Liver (tissue), 9 donors: ENCODE data around the gene ENTHD1. TPM values are rescaled to one million over a fixed set of nuclear protein-coding genes. Genes with fewer than 3 reads are reported as not detected.

Source experiments
- DNase-seq: peaks from one replicate; pipeline ENCODE4 v3.0.0-alpha.2; 2017; ENCODE audit warnings: low spot score
- H3K27ac ChIP-seq, 2 donors: one replicate each; pipeline ENCODE4 v1.7.0; 2013; ENCODE audit warnings: inconsistent platforms in 2 of 2, low read length in 2 of 2, control low read depth in 1 of 2, low read depth in 1 of 2, mild to moderate bottlenecking in 1 of 2
- H3K27me3 ChIP-seq, 4 donors: one replicate each; pipeline versions ENCODE4 v1.6.1 to v1.7.0; 2013; ENCODE audit warnings: low read length in 3 of 4, inconsistent platforms in 1 of 4, mild to moderate bottlenecking in 1 of 4, moderate library complexity in 1 of 4; ENCODE audit not compliant: control insufficient read depth in 4 of 4, insufficient read depth in 4 of 4
- H3K36me3 ChIP-seq, 4 donors: one replicate each; pipeline versions ENCODE4 v1.6.1 to v1.7.0; 2013; ENCODE audit warnings: low read length in 3 of 4, mild to moderate bottlenecking in 3 of 4, low read depth in 1 of 4, moderate library complexity in 1 of 4; ENCODE audit not compliant: control insufficient read depth in 4 of 4, insufficient read depth in 3 of 4
- H3K4me1 ChIP-seq, 4 donors: one replicate each; pipeline versions ENCODE4 v1.6.1 to v1.7.0; 2013; ENCODE audit warnings: low read length in 3 of 4, mild to moderate bottlenecking in 3 of 4, moderate library complexity in 1 of 4; ENCODE audit not compliant: control insufficient read depth in 4 of 4, insufficient read depth in 4 of 4
- H3K4me3 ChIP-seq, 3 donors: one replicate each; pipeline versions ENCODE4 v1.6.1 to v1.7.0; 2013; ENCODE audit warnings: low read length in 3 of 3, control low read depth in 1 of 3, low read depth in 1 of 3, mild to moderate bottlenecking in 1 of 3
- H3K9ac ChIP-seq, 2 donors: one replicate each; pipeline ENCODE4 v1.7.0; 2013; ENCODE audit warnings: low read length in 2 of 2, mild to moderate bottlenecking in 2 of 2, moderate library complexity in 2 of 2, control low read depth in 1 of 2, low read depth in 1 of 2
- H3K9me3 ChIP-seq, 4 donors: one replicate each; pipeline versions ENCODE4 v1.6.1 to v1.7.0; 2013; ENCODE audit warnings: low read length in 3 of 4; ENCODE audit not compliant: control insufficient read depth in 4 of 4
- ATF3 ChIP-seq: IDR thresholded peaks from 2 replicates; pipeline ENCODE4 v1.6.1; 2016; ENCODE audit warnings: antibody characterized with exemption
- CTCF ChIP-seq: fragments of 150-350 bp; IDR thresholded peaks from 2 replicates; pipeline ENCODE4 v1.5.1; 2017; ENCODE audit warnings: improper control_type of control experiment, low read depth, low read length; ENCODE audit not compliant: missing input control
- EGR1 ChIP-seq, 2 donors: IDR thresholded peaks; 2 replicates each; pipeline ENCODE4 v1.6.1; 2016 to 2018; ENCODE audit warnings: antibody characterized with exemption in 2 of 2, low read depth in 2 of 2
- FOXA1 ChIP-seq: IDR thresholded peaks from 2 replicates; pipeline ENCODE4 v1.6.1; 2016; ENCODE audit warnings: antibody characterized with exemption
- FOXA2 ChIP-seq: IDR thresholded peaks from 2 replicates; pipeline ENCODE4 v1.6.1; 2016; ENCODE audit warnings: antibody characterized with exemption
- GABPA ChIP-seq, 2 donors: IDR thresholded peaks in 1 of 2; conservative IDR thresholded peaks in 1 of 2; 2 replicates each; pipeline ENCODE4 v1.6.1; 2016; ENCODE audit warnings: antibody characterized with exemption in 2 of 2, mild to moderate bottlenecking in 1 of 2, moderate library complexity in 1 of 2
- HNF4A ChIP-seq, 2 donors: conservative IDR thresholded peaks; 2 replicates each; pipeline ENCODE4 v1.6.1; 2016; ENCODE audit warnings: antibody characterized with exemption in 2 of 2, mild to moderate bottlenecking in 2 of 2
- HNF4G ChIP-seq: IDR thresholded peaks from 2 replicates; pipeline ENCODE4 v1.6.1; 2016; ENCODE audit warnings: antibody characterized with exemption
- JUND ChIP-seq, 2 donors: IDR thresholded peaks; 2 replicates each; pipeline ENCODE4 v1.6.1; 2016; ENCODE audit warnings: antibody characterized with exemption in 2 of 2
- MAX ChIP-seq: IDR thresholded peaks from 2 replicates; pipeline ENCODE4 v1.6.1; 2016; ENCODE audit warnings: antibody characterized with exemption
- NR2F2 ChIP-seq: IDR thresholded peaks from 2 replicates; pipeline ENCODE4 v1.6.1; 2016; ENCODE audit warnings: antibody characterized with exemption
- RAD21 ChIP-seq, 2 donors: IDR thresholded peaks; 2 replicates each; pipeline ENCODE4 v1.6.1; 2016; ENCODE audit warnings: antibody characterized with exemption in 2 of 2, mild to moderate bottlenecking in 2 of 2
- REST ChIP-seq: IDR thresholded peaks from 2 replicates; pipeline ENCODE4 v1.6.1; 2016; ENCODE audit warnings: antibody characterized with exemption, mild to moderate bottlenecking
- RXRA ChIP-seq, 2 donors: IDR thresholded peaks; 2 replicates each; pipeline ENCODE4 v1.6.1; 2017 to 2018; ENCODE audit warnings: antibody characterized with exemption in 2 of 2, mild to moderate bottlenecking in 1 of 2
- SP1 ChIP-seq: IDR thresholded peaks from 2 replicates; pipeline ENCODE4 v1.6.1; 2018; ENCODE audit warnings: antibody characterized with exemption, mild to moderate bottlenecking
- TAF1 ChIP-seq: conservative IDR thresholded peaks from 2 replicates; pipeline ENCODE4 v1.6.1; 2016; ENCODE audit warnings: antibody characterized with exemption, mild to moderate bottlenecking
- ZBTB33 ChIP-seq: IDR thresholded peaks from 2 replicates; pipeline ENCODE4 v1.6.1; 2016; ENCODE audit warnings: antibody characterized with exemption
- WGBS: extraction: QIAGEN DNeasy Blood & Tissue Kit; methylation state at CpG from one replicate; pipeline ENCODE4 v1.1.7; 2013; 5-methylcytosine and 5-hydroxymethylcytosine counted together
- polyA plus RNA-seq, 2 donors: library from polyadenylated mRNA; stranded (reverse) in 1 of 2; unstranded in 1 of 2; fragments of 200-250 nt in 1 of 2; fragments of >200 nt in 1 of 2; fragmentation: Nextera tagmentation in 1 of 2; extraction: Ambion mirVana in 1 of 2; gene quantifications; one replicate each; pipeline versions ENCODE4 v1.2.1 to v1.2.3, GENCODE V29; 2013 to 2015
- total RNA-seq, 2 donors: library from RNA; depleted of rRNA; stranded (reverse); fragments of >200 nt; gene quantifications; one replicate each; pipeline ENCODE4 v1.2.3, GENCODE V29; 2014
- donor health status: healthy.
- donor health status: healthy.
- donor health status: healthy.
- donor health status: healthy.
- donor health status: healthy.

Gene ENTHD1
- total and polyA plus RNA-seq, 4 donors, result not detected

GRCh38 chr22:39859903-39860588, 33.5 kb downstream of the ENTHD1 start:
- Histone ChIP-seq H3K4me3 (no peak overlapping the region), H3K4me1 (no peaks in the 10 kb centered on the region), H3K9me3 (no peaks in the 10 kb centered on the region), H3K27me3 (peaks cover 0 to 2% (median 0%) of the 10 kb centered on the region in 4 donors), H3K9ac (no peak overlapping the region), H3K27ac (no peak overlapping the region), H3K36me3 (no peaks in the 10 kb centered on the region)
- 62% methylated on average over 7 of the region's 7 CpGs for WGBS
- TF ChIP-seq ZBTB33 (no peak), EGR1 (IDR thresholded peaks at IDR 0.05; ENCODE audit: low read depth in 2 of 2) (no peak), CTCF (no peak), REST (no peak), HNF4G (no peak), TAF1 (no peak), FOXA2 (no peak), SP1 (no peak), RAD21 (IDR thresholded peaks at IDR 0.05) (no peak), ATF3 (no peak), JUND (IDR thresholded peaks at IDR 0.05) (no peak), MAX (no peak), HNF4A (conservative IDR thresholded peaks at IDR 0.05) (no peak), NR2F2 (no peak), RXRA (IDR thresholded peaks at IDR 0.05) (no peak), GABPA (IDR thresholded peaks at IDR 0.05 in 1 of 2, conservative IDR thresholded peaks at IDR 0.05 in 1 of 2) (no peak), FOXA1 (no peak)
- no peak for DNase-seq
